Measurements from ENCODE around the gene DDC.
"Not testable (repeated sequence)": the region's sequence is repeated elsewhere in the genome, so short reads cannot be mapped to it uniquely, and the experiment has no call there.

The DDC gene

DNA sequence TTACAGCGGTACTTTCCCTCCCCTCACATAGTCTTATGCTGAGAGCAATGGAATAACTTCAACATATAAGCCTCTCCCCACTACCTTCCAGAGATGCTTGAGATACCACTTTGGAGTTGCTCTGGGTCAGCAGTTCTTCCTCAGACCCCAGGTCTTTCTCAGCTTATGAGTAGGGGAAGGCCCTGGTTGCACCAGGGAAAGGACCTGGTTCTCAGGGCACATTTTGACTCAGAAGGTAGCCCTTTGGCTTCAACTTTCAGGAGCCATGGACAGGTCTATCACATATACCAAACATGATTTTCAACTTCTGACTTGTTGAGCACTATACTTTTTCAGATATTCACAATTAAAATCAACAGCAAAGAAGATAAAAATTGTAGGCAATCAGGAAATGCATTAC is 103.5 kb downstream of the DDC start:
- DNase-seq (ENCODE audit: low read depth): no peak
- no peak overlapping the region for H3K4me3 ChIP-seq (ENCODE audit: control insufficient read depth, low read depth, low read length)
- TF ChIP-seq, protein P1, sequence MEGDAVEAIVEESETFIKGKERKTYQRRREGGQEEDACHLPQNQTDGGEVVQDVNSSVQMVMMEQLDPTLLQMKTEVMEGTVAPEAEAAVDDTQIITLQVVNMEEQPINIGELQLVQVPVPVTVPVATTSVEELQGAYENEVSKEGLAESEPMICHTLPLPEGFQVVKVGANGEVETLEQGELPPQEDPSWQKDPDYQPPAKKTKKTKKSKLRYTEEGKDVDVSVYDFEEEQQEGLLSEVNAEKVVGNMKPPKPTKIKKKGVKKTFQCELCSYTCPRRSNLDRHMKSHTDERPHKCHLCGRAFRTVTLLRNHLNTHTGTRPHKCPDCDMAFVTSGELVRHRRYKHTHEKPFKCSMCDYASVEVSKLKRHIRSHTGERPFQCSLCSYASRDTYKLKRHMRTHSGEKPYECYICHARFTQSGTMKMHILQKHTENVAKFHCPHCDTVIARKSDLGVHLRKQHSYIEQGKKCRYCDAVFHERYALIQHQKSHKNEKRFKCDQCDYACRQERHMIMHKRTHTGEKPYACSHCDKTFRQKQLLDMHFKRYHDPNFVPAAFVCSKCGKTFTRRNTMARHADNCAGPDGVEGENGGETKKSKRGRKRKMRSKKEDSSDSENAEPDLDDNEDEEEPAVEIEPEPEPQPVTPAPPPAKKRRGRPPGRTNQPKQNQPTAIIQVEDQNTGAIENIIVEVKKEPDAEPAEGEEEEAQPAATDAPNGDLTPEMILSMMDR (conservative IDR thresholded peaks at IDR 0.05; ENCODE audit: control insufficient read depth, insufficient read depth, low read depth, low read length): no peak

DNA sequence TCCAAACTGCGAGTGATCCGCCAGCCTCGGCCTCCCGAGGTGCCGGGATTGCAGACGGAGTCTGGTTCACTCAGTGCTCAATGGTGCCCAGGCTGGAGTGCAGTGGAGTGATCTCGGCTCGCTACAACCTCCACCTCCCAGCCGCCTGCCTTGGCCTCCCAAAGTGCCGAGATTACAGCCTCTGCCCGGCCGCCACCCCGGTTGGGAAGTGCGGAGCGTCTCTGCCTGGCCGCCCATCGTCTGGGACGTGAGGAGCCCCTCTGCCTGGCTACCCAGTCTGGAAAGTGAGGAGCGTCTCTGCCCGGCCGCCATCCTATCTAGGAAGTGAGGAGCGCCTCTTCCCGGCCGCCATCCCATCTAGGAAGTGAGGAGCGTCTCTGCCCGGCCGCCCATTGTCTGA is 106.0 kb downstream of the DDC start:
- H3K4me3 ChIP-seq (ENCODE audit: control insufficient read depth, low read depth, low read length); DNase-seq (ENCODE audit: low read depth): not testable (repeated sequence)

GRCh38 chr7:50458651-50459050 is 106.6 kb downstream of the DDC start:
- H3K4me3 ChIP-seq (ENCODE audit: control insufficient read depth, low read depth, low read length); DNase-seq (ENCODE audit: low read depth): not testable (repeated sequence)

DNA sequence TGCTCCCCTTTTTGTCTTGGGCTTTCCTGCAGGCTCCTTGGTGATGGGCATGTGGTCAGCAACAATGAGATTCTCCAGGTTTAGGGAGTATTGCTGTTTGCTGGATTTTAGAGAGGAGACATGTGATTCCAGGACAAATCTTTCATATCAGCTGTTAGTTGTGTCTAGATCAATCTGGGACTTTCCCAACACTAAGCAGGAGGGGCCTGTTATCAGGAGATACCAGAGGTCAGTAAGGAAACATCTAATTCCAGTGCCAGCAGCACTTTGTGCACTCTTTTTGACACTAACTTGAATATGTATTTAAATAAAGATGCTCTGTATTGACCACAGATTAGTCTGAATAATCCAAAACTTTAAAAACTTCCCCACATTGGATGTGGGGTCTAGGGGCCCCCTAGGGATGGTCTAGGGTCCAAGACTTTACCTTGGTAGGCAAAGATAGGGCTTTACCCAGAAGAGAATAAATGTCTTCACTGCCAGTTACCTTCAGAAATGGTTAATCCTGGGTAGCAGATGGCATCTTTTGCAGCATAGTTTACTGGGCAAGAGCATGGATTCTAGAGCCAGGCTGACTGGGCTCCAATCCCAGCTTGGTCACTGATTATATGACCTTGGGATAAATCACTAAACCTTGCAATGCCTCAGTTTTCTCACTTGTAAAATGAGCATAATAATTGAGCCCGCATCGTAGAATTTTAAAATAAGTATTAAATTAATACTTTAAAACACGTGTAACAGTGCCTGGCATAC is 108.7 kb downstream of the DDC start:
- DNase-seq (ENCODE audit: low read depth): no peak
- TF ChIP-seq, protein P1 (conservative IDR thresholded peaks at IDR 0.05; ENCODE audit: control insufficient read depth, insufficient read depth, low read depth, low read length): no peak
- H3K4me3 ChIP-seq (ENCODE audit: control insufficient read depth, low read depth, low read length): no peak overlapping the region

GRCh38 chr7:50455658-50456057 is 109.5 kb downstream of the DDC start:
- H3K4me3 ChIP-seq (ENCODE audit: control insufficient read depth, low read depth, low read length): no peak overlapping the region
- TF ChIP-seq, protein P1 (conservative IDR thresholded peaks at IDR 0.05; ENCODE audit: control insufficient read depth, insufficient read depth, low read depth, low read length): no peak
- DNase-seq (ENCODE audit: low read depth): no peak

DNA sequence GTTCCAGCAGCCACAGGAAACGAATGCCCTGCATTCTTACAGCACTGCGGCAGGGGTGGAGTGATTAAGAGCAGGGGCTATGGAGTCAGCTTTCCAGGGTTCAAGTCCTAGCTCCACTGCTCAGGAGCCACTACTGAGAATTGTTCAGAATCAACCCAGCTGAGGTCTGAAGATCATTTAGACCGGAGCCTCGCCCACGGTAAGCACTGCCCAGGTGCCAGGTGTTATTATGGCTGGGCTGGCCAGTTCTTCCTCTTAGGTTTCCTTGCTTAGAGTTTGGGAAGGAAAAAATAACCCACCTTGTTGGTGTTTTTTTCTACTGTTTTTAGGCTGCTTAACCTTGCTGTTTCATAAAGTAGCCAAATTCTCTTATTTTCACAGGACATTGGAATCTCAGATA is 110.2 kb downstream of the DDC start:
- DNase-seq (ENCODE audit: low read depth): no peak
- H3K4me3 ChIP-seq (ENCODE audit: control insufficient read depth, low read depth, low read length): no peak overlapping the region
- TF ChIP-seq, protein P1 (conservative IDR thresholded peaks at IDR 0.05; ENCODE audit: control insufficient read depth, insufficient read depth, low read depth, low read length): no peak

- DNase-seq (ENCODE audit: low read depth): no peak
- TF ChIP-seq, protein P1 (conservative IDR thresholded peaks at IDR 0.05; ENCODE audit: control insufficient read depth, insufficient read depth, low read depth, low read length): no peak
- peak overlapping the region; percentile 80 for H3K4me3 ChIP-seq (ENCODE audit: control insufficient read depth, low read depth, low read length)
These were observed 114.6 kb downstream of the DDC start for GRCh38 chr7:50450590-50451032.

Data from fibroblast of mammary gland (primary cell).